ENCODE data around the gene TWIST2.

TWIST2 gene

DNA sequence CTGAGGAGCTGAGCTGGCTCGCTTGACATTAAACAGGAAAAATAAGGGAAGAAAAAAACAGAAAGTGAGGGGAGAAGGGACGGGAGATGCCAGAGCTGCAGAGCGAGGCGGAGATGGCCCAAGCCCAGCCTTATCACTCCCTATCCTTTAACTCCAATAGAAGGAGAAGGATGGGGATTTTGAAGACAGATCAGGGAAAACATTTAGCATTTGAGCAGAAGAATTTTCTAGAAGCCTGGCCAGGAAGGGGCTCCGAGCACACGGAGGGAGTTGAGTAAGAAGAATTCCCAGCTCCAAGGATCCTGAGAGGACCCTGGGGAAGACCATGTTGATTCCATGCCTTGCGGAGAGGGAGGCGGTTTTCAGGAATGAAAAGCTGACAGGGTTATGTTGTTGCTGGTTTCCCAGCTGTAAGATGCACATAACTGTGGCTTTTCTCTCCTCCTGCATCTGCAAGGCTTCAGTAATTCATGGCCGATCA lies 35.6 kb downstream of the TWIST2 start:
- intact Hi-C loops (cut with DNase I): no loop called here
- no peak for DNase-seq

GRCh38 chr2:238884122-238884811 lies 36.4 kb downstream of the TWIST2 start:
- no peak for DNase-seq
- intact Hi-C loops (cut with DNase I): no loop called here

GRCh38 chr2:238884812-238885408 lies 37.0 kb downstream of the TWIST2 start:
- no peak for DNase-seq
- intact Hi-C loops (cut with DNase I): no loop called here

- DNase-seq: no peak
- intact Hi-C loops (cut with DNase I): no loop called here
Observed at GRCh38 chr2:238886453-238887094, 38.7 kb downstream of the TWIST2 start.

- intact Hi-C loops (cut with DNase I): no loop called here
- DNase-seq: no peak
Observed at GRCh38 chr2:238887616-238888015, 39.7 kb downstream of the TWIST2 start.

DNA sequence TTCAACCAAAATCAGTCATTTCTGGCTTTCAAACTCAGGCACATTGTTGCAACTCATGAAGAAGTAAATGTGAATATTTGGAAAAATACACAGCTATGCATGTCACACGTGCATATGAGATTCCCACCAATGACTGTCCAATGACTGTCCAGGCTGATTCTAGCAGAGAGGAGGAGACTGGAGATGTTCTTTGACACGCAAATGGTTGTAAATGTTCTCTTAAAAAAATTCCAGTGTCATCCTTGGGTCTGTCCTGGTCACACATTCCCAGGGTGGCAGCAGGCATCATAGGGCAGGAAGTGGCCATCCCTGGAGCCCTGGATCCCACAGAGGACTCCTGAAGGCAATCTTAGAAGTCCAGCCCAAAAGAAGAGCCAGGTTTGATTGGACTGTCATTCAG lies 40.9 kb downstream of the TWIST2 start:
- intact Hi-C loops (cut with DNase I): no loop called here
- no peak for DNase-seq

DNA sequence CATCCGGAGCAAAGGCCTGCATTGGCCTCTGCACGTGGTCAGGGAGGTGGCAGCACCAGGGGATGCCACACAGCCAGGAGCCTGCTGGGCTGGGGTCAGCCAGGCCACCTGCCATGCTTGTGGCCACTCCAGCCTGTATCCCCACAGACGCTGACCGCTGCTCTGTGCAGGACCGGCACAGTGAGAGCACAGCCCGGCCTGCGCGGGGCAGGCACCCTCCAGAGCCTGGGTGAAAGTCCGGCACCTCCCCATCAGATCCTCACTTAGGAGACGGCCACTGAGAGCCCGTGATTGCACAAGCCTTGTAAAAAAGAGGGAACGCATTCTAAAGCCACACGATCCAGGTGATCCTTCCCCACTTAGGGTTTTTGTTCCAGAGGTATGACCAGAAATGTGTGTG lies 42.2 kb downstream of the TWIST2 start:
- intact Hi-C loops (cut with DNase I): no loop called here

GRCh38 chr2:238890618-238891456 lies 43.0 kb downstream of the TWIST2 start:
- intact Hi-C loops (cut with DNase I): no loop called here
- DNase-seq: no peak

More for the DNA sequence above, 42.2 kb downstream of the TWIST2 start:
- no peak for DNase-seq

DNA sequence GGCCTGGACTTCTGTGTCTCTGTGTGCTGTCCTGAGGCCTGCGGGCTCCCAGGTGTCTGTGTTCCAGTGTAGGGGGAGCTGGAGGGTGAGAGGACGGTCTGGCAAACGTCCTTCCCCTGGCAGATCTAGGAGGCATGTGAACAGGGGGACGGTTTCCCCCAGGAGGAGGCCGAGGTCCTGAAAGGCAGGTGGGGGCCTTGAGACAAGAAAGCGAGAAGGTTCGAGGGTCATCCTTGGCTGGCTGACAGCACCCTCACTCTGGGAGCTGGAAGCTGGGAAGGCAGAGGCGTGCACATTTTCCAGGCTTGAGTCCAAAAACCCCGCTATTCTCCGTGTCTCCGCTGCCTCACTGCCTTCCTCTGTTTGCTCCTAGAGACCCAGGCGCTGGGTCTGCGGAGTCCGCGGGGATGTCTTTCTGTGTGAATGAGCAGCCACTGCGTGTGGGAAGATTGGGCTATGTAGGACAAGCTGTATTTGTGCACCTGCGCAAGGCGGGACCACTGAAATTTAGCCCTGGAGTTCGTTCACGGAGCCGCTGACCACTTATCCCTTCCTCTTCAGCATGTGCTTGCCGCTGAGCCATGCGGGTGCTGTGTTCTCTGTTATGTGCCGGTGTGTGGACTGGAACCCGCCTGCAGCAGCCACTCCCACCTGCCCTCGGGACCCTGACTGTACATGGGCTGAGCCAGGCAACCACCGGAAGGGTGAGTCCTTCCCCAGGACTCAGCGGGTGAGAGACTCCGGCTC lies 43.7 kb downstream of the TWIST2 start:
- no peak for DNase-seq

GRCh38 chr2:238892204-238892500 lies 44.3 kb downstream of the TWIST2 start:
- DNase-seq: no peak
- intact Hi-C loops (cut with DNase I): no loop called here

More for the DNA sequence above, 43.7 kb downstream of the TWIST2 start:
- intact Hi-C loops (cut with DNase I): no loop called here

DNA sequence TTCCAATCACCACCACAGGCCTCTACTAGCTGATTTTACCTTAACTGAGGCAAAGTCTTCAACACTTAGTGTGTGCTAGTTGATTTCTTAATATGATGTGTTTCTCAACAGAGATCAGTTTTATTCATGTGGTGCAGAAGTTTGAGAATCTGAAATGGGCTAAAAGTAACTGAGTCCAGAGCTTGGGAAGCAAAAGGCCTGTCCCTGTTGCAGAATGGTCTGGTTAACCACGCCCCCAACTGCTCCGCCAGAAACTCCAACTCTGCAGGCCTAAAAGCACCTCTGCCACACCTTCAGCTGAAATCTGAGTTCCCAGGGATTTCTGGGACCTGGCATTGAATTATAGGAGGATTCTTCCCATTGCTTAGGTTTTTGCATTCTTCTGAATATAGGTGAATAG lies 44.9 kb downstream of the TWIST2 start:
- intact Hi-C loops (cut with DNase I): no loop called here
- no peak for DNase-seq

GRCh38 chr2:238893349-238894000 lies 45.6 kb downstream of the TWIST2 start:
- DNase-seq: no peak
- intact Hi-C loops (cut with DNase I): no loop called here

DNA sequence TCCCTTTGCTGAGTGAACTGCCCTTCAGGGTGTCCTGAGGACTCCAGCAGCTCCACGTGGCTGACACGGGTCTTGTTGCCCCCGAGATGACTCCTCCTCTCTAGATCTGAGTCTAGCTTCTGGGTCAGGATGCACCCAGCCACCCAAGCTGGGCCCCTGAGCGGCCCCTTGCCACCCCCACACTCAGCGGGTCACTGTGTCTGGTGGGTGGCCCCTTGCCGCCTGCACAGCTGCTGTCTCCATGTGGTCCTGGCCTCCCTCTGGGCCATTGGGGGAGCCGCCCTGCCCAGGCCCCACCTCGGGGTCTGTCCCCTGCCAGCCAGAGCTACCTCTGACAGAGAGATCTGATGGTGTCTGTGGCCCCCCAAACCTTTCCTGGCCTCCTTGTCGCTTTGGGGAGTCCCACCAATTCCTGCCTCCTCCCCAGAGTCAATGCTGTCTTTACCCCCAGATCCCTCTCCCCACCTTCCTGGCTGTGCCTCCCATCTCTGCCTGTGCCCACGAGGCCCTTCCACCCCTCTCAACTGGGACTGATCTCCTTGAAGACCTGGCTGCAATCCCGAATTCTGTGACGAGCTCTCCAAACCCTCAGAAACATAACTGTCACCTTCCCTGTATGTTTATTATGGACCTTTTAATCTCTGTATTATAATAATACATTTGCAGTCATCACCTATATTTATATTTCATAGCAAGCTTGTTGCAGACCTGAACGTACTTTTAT lies 46.5 kb downstream of the TWIST2 start:
- no peak for DNase-seq
- intact Hi-C loops (cut with DNase I): no loop called here

GRCh38 chr2:238894950-238895298 lies 47.0 kb downstream of the TWIST2 start:
- DNase-seq: no peak
- intact Hi-C loops (cut with DNase I): no loop called here

DNA sequence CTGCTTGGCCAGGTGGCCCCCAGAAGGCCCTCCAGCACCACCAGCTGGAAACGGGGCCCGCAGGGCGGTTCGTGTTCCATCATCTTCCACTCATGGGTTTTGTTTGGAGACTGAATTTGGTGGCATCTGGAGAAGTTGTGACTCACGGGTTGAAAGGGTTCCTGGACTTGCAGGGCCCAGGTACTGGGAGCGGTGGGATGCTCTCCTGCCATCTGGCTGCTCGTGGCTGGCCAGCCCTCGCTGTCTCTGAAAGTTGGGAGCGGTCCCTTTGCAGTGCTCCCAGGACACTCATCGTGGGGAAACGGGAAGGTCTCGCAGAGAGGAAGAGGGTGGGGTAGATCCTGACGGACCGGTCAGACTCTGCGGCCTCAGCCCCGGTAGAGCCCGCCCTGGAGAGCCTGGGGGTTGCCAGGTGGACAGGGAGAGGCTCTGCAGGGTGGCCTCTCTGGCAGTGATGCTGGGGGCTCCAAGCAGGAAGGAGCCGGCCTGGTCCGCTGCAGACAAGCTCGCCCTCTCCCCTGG lies 47.5 kb downstream of the TWIST2 start:
- DNase-seq: no peak
- intact Hi-C loops (cut with DNase I): no loop called here

DNA sequence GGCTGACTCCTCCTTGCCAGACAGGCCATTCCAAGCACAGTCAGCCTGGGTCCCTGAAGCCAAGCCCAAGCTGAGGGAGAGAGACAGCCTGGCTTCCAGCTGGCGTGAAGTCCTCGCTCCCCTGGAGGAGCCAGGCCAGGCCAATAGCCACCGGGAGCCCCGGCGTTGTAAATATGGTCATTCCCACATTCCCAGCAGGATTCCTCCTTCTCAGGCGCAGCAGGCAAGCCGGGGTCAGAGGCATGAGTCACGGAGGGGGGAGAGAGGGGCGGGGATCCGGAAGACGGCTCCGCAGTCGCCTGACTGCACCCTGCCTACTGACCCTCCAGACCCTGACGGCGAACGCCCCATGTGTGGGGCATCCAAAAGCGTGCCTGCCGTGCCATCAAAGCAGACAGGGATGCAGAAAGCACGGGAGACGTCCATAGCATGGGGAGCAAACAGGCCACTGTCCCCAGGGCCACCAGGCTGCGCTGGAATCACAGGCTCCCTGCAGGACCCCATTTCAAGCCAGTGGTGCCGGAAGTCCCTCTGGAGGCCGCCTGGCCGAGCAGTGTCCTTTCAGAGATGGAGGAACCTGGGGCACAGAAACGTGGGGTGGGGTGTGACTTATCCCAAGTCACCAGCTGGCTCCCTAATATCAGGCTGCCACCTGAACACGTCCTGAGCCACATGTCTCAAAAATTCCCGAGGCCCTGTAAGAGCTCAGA lies 48.2 kb downstream of the TWIST2 start:
- intact Hi-C loops (cut with DNase I): no loop called here
- peak in 2 of 42 donors; percentile 11 to 40 for DNase-seq

DNA sequence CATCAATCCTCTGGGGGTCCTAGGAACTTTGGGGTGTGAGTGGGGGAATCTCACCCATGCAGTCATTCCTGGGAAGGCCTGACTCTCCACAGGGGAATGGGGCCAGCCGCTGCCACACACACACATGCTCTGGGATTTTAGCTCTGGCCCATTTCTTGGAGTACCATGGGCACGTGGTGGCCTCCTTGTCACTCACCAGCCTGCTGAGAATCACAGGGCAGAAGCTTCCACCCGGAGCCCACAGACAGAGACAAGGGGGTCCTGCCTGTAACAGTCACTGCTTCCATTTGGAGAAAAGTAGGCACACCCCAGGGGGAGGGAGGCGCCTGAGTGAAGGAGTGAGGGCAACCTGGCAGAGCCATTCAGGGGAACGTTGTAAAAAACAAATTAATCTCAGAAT lies 48.8 kb downstream of the TWIST2 start:
- DNase-seq: no peak
- intact Hi-C loops (cut with DNase I): no loop called here
